ENCODE measurements around the gene EIF5A2. TPM values are rescaled to one million over a fixed set of nuclear protein-coding genes. Genes with fewer than 3 reads are reported as not detected.
"Not testable (repeated sequence)": the region's sequence is repeated elsewhere in the genome, so short reads cannot be mapped to it uniquely, and the experiment has no call there.

EIF5A2 gene
- total RNA-seq, 1 donor from 2014 or later, result 4.1 TPM

- DNase-seq, result not testable (repeated sequence)
These were observed 12.1 kb downstream of the EIF5A2 start for GRCh38 chr3:170896333-170896732.

GRCh38 chr3:170893895-170894294, 14.5 kb downstream of the EIF5A2 start:
- DNase-seq, result no peak

- no peak for DNase-seq
These were observed 18.8 kb downstream of the EIF5A2 start for GRCh38 chr3:170889630-170890029.

- no peak for DNase-seq
These were observed 19.3 kb downstream of the EIF5A2 start for GRCh38 chr3:170889132-170889531.

- not testable (repeated sequence) for DNase-seq
These were observed 24.1 kb downstream of the EIF5A2 start for GRCh38 chr3:170884109-170884930.

GRCh38 chr3:170878688-170879087, 29.7 kb downstream of the EIF5A2 start:
- DNase-seq, result not testable (repeated sequence)

GRCh38 chr3:170877311-170877710, 31.1 kb downstream of the EIF5A2 start:
- DNase-seq, result not testable (repeated sequence)

- no peak for DNase-seq
These were observed 31.9 kb downstream of the EIF5A2 start for GRCh38 chr3:170876537-170876936.

- DNase-seq, result peak; percentile 96
These were observed 38.5 kb downstream of the EIF5A2 start, which contains the start of gene RPL22L1 for GRCh38 chr3:170869645-170870593. Gene RPL22L1 (minus strand): TSS chr3:170870195. CDS start chr3:170870167, 28 bp downstream.

- peak; percentile 12 for DNase-seq
These were observed 39.2 kb downstream of the EIF5A2 start for GRCh38 chr3:170869239-170869590.

GRCh38 chr3:170868577-170869238, 39.7 kb downstream of the EIF5A2 start:
- DNase-seq, result no peak

- DNase-seq, result no peak
These were observed 41.1 kb downstream of the EIF5A2 start for GRCh38 chr3:170867143-170867937.

- no peak for DNase-seq
These were observed 41.9 kb downstream of the EIF5A2 start for GRCh38 chr3:170866499-170866898.

- DNase-seq, result no peak
These were observed 43.0 kb downstream of the EIF5A2 start for GRCh38 chr3:170865209-170866094.

- no peak for DNase-seq
These were observed 43.8 kb downstream of the EIF5A2 start for GRCh38 chr3:170864525-170865208.

- DNase-seq, result no peak
These were observed 44.6 kb downstream of the EIF5A2 start for GRCh38 chr3:170863816-170864215.

GRCh38 chr3:170862618-170863374, 45.6 kb downstream of the EIF5A2 start:
- DNase-seq, result no peak

GRCh38 chr3:170858599-170858998, 49.8 kb downstream of the EIF5A2 start:
- no peak for DNase-seq

- DNase-seq, result no peak
These were observed 56.1 kb downstream of the EIF5A2 start for GRCh38 chr3:170852324-170852723.

Measured in dermis blood vessel endothelial cell (primary cell).